Measurements from ENCODE around the gene LIN7B.
A peak's percentile ranks its signal among the peaks of the same experiment; 100 is the strongest.

Gene LIN7B

GRCh38 chr19:49085020-49085867 lies 28.9 kb upstream of the LIN7B start, which contains the start of gene SNRNP70:
SNRNP70 (plus strand) TSS chr19:49085451; CDS start chr19:49086415, 964 bp downstream.
- DNase-seq (ENCODE audit: low spot score): peak; percentile 99
- no peak for TF ChIP-seq CTCF (IDR thresholded peaks at IDR 0.05; ENCODE audit: borderline replicate concordance, control extremely low read depth, extremely low read depth, insufficient read depth, missing control alignments)
- in situ Hi-C loops (cut with MboI; ENCODE audit: low sequenced_read_pairs, unreplicated experiment): no loop called here

GRCh38 chr19:49085868-49086232 lies 28.3 kb upstream of the LIN7B start:
- no peak for DNase-seq (ENCODE audit: low spot score)
- no peak for TF ChIP-seq CTCF (IDR thresholded peaks at IDR 0.05; ENCODE audit: borderline replicate concordance, control extremely low read depth, extremely low read depth, insufficient read depth, missing control alignments)
- in situ Hi-C loops (cut with MboI; ENCODE audit: low sequenced_read_pairs, unreplicated experiment): no loop called here

GRCh38 chr19:49086296-49086695 lies 27.9 kb upstream of the LIN7B start:
- in situ Hi-C loops (cut with MboI; ENCODE audit: low sequenced_read_pairs, unreplicated experiment): no loop called here
- TF ChIP-seq CTCF (IDR thresholded peaks at IDR 0.05; ENCODE audit: borderline replicate concordance, control extremely low read depth, extremely low read depth, insufficient read depth, missing control alignments): no peak

GRCh38 chr19:49091391-49092038 lies 22.7 kb upstream of the LIN7B start:
- TF ChIP-seq CTCF (IDR thresholded peaks at IDR 0.05; ENCODE audit: borderline replicate concordance, control extremely low read depth, extremely low read depth, insufficient read depth, missing control alignments): no peak
- no peak for DNase-seq (ENCODE audit: low spot score)
- in situ Hi-C loops (cut with MboI; ENCODE audit: low sequenced_read_pairs, unreplicated experiment): no loop called here

More at GRCh38 chr19:49086296-49086695, 27.9 kb upstream of the LIN7B start:
- DNase-seq (ENCODE audit: low spot score): no peak

- in situ Hi-C loops (cut with MboI; ENCODE audit: low sequenced_read_pairs, unreplicated experiment): no loop called here
- no peak for TF ChIP-seq CTCF (IDR thresholded peaks at IDR 0.05; ENCODE audit: borderline replicate concordance, control extremely low read depth, extremely low read depth, insufficient read depth, missing control alignments)
- DNase-seq (ENCODE audit: low spot score): no peak
These were observed 21.5 kb upstream of the LIN7B start for GRCh38 chr19:49092686-49093085.

GRCh38 chr19:49094505-49095482 lies 19.4 kb upstream of the LIN7B start:
- in situ Hi-C loops (cut with MboI; ENCODE audit: low sequenced_read_pairs, unreplicated experiment): no loop called here
- DNase-seq (ENCODE audit: low spot score): no peak
- no peak for TF ChIP-seq CTCF (IDR thresholded peaks at IDR 0.05; ENCODE audit: borderline replicate concordance, control extremely low read depth, extremely low read depth, insufficient read depth, missing control alignments)
